IMR-90 (cell line): Measurements from ENCODE around the gene PTPN3. TPM values are rescaled to one million over a fixed set of nuclear protein-coding genes. Genes with fewer than 3 reads are reported as not detected.

Experiments
- ATAC-seq: fragments of 200-7000 bp; cut with Tn5 transposase; 2 replicates; pipeline ENCODE4 v1.9.1; 2020; ENCODE audit warnings: low read depth, mild to moderate bottlenecking, moderate library complexity
- BruUV-seq: library from RNA; stranded (reverse); fragments of 400-500 nt; replicated peaks from 2 replicates; lab custom pipeline; 2021; lab: Mats Ljungman, UMichigan
- CTCF ChIA-PET: fragments of 300-600 bp; formaldehyde crosslinking; extraction: SDS; loops from one replicate; lab custom pipeline; 2021; ENCODE audit warnings: antibody characterized with exemption; lab: Yijun Ruan, JAX
- POLR2A ChIA-PET: fragments of 300-600 bp; sonication (Branson Sonifier 250); formaldehyde crosslinking; loops from one replicate; lab custom pipeline; 2022; ENCODE audit warnings: antibody characterized with exemption; ENCODE audit not compliant: unreplicated experiment; lab: Charles Lee
- DNase-seq: peaks from one replicate; pipeline ENCODE4 v3.0.0; 2013
- H2AFZ ChIP-seq: replicated peaks from 2 replicates; pipeline ENCODE3; 2013; ENCODE audit warnings: low read length, mild to moderate bottlenecking; ENCODE audit not compliant: poor library complexity
- H2AK5ac ChIP-seq: 2 replicates; pipeline ENCODE4 v1.6.1; 2013; ENCODE audit warnings: low read depth, low read length, inconsistent platforms
- H2AK9ac ChIP-seq: replicated peaks from 2 replicates; pipeline ENCODE3; 2013; ENCODE audit warnings: mild to moderate bottlenecking, low read depth, low read length, moderate library complexity; ENCODE audit not compliant: poor library complexity
- H2BK120ac ChIP-seq: 2 replicates; pipeline ENCODE4 v1.6.1; 2013; ENCODE audit warnings: low read depth, low read length, inconsistent platforms
- H2BK15ac ChIP-seq: 3 replicates; pipeline ENCODE4 v1.6.1; 2013; ENCODE audit warnings: low read depth, low read length, inconsistent platforms
- H2BK20ac ChIP-seq: 2 replicates; pipeline ENCODE4 v1.6.1; 2013; ENCODE audit warnings: low read depth, mild to moderate bottlenecking, inconsistent platforms, low read length, moderate library complexity
- H2BK5ac ChIP-seq: 2 replicates; pipeline ENCODE4 v1.6.1; 2013; ENCODE audit warnings: mild to moderate bottlenecking, low read depth, low read length, inconsistent platforms; ENCODE audit not compliant: poor library complexity, severe bottlenecking
- H3K14ac ChIP-seq: replicated peaks from 2 replicates; pipeline ENCODE4 v1.6.1; 2013; ENCODE audit warnings: low read depth, low read length, inconsistent platforms
- H3K18ac ChIP-seq: 2 replicates; pipeline ENCODE4 v1.6.1; 2013; ENCODE audit warnings: low read depth, low read length, control low read depth
- H3K23ac ChIP-seq: 2 replicates; pipeline ENCODE4 v1.6.1; 2013; ENCODE audit warnings: low read depth, low read length, inconsistent platforms
- H3K27ac ChIP-seq: 2 replicates; pipeline ENCODE4 v1.5.1; 2013; ENCODE audit warnings: mild to moderate bottlenecking, control low read depth, low read length; ENCODE audit not compliant: insufficient read depth
- H3K27me3 ChIP-seq: 2 replicates; pipeline ENCODE4 v1.6.1; 2013; ENCODE audit warnings: low read length; ENCODE audit not compliant: control insufficient read depth, insufficient read depth
- H3K36me3 ChIP-seq: 2 replicates; pipeline ENCODE4 v1.6.1; 2013; ENCODE audit warnings: low read length, mixed read lengths; ENCODE audit not compliant: control insufficient read depth, insufficient read depth
- H3K4ac ChIP-seq: 2 replicates; pipeline ENCODE4 v1.6.1; 2013; ENCODE audit warnings: low read depth, low read length, inconsistent platforms
- H3K4me1 ChIP-seq: 2 replicates; pipeline ENCODE4 v1.6.1; 2013; ENCODE audit warnings: low read length, mixed read lengths; ENCODE audit not compliant: control insufficient read depth, insufficient read depth
- H3K4me2 ChIP-seq: 2 replicates; pipeline ENCODE4 v1.6.1; 2013; ENCODE audit warnings: low read depth, mild to moderate bottlenecking, control low read depth, low read length, moderate library complexity
- H3K4me3 ChIP-seq: 2 replicates; pipeline ENCODE4 v1.5.1; 2013; ENCODE audit warnings: low read depth, mild to moderate bottlenecking, control low read depth, low read length, moderate library complexity; ENCODE audit not compliant: insufficient read depth
- H3K56ac ChIP-seq: 2 replicates; pipeline ENCODE4 v1.6.1; 2013; ENCODE audit warnings: low read length, inconsistent platforms; ENCODE audit not compliant: insufficient read depth; ENCODE audit errors: extremely low read depth
- H3K79me1 ChIP-seq, 2 experiments: 2 replicates each; pipeline ENCODE4 v1.6.1; 2013; ENCODE audit warnings: low read length in 2 of 2, inconsistent platforms in 1 of 2, low read depth in 1 of 2
- H3K9ac ChIP-seq: 2 replicates; pipeline ENCODE4 v1.6.1; 2013; ENCODE audit warnings: low read depth, low read length, control low read depth
- H3K9me1 ChIP-seq: 2 replicates; pipeline ENCODE4 v1.6.1; 2013; ENCODE audit warnings: low read length, inconsistent platforms; ENCODE audit not compliant: insufficient read depth
- H3K9me3 ChIP-seq: 2 replicates; pipeline ENCODE4 v1.6.1; 2013; ENCODE audit warnings: low read length; ENCODE audit not compliant: control insufficient read depth, insufficient read depth
- H4K20me1 ChIP-seq: 2 replicates; pipeline ENCODE4 v1.6.1; 2013; ENCODE audit warnings: low read length, inconsistent platforms; ENCODE audit not compliant: insufficient read depth
- H4K5ac ChIP-seq: 2 replicates; pipeline ENCODE4 v1.6.1; 2013; ENCODE audit warnings: mild to moderate bottlenecking, low read depth, low read length, control low read depth
- H4K8ac ChIP-seq, 2 experiments: 2 replicates each; pipeline ENCODE4 v1.6.1; 2013; ENCODE audit warnings: low read depth in 2 of 2, low read length in 2 of 2, control low read depth in 1 of 2, inconsistent platforms in 1 of 2
- H4K91ac ChIP-seq: 2 replicates; pipeline ENCODE4 v1.6.1; 2013; ENCODE audit warnings: low read depth, low read length, inconsistent platforms; ENCODE audit not compliant: insufficient read depth
- SMC3 ChIP-seq: fragments of 150-350 bp; IDR thresholded peaks from 2 replicates; pipeline ENCODE4 v1.6.1; 2016; ENCODE audit warnings: low read depth, mild to moderate bottlenecking, antibody characterized with exemption, low read length, moderate library complexity
- WGBS, 2 experiments: methylation state at CpG; one replicate each; pipeline versions ENCODE4 v1.1.5 to v1.1.7; 2013; ENCODE audit warnings: missing lambda C conversion rate in 2 of 2; ENCODE audit not compliant: insufficient read length in 1 of 2; ENCODE audit errors: extremely low coverage in 2 of 2; 5-methylcytosine and 5-hydroxymethylcytosine counted together
- dilution Hi-C: fragments of 300-500 bp; cut with HindIII; formaldehyde crosslinking; loops from one replicate; pipeline ENCODE4 v1.14.3; 2018; ENCODE audit warnings: low sequenced_read_pairs; ENCODE audit not compliant: unreplicated experiment
- in situ Hi-C: fragments of 300-500 bp; cut with MboI; formaldehyde crosslinking; loops from 3 replicates; pipeline ENCODE4 v1.14.3; 2019; ENCODE audit warnings: low sequenced_read_pairs, inconsistent platforms, mixed read lengths
- intact Hi-C: fragments of 100-400 bp; cut with micrococcal nuclease; formaldehyde crosslinking; loops from 2 replicates; pipeline ENCODE4 v1.10.0; 2022
- polyA plus RNA-seq, 3 experiments: library from polyadenylated mRNA; depleted of rRNA; stranded (reverse); fragments of >200 nt; gene quantifications; 2 replicates each; pipeline ENCODE4 v1.2.3, GENCODE V29; 2012; ENCODE audit warnings: low replicate concordance in 1 of 3
- total RNA-seq: library from RNA; depleted of rRNA; stranded (reverse); fragments of >200 nt; gene quantifications from 2 replicates; pipeline ENCODE4 v1.2.3, GENCODE V29; 2012

The PTPN3 gene
- total and polyA plus RNA-seq, 2 of the 4 experiments (the other 2 are of a cell fraction): 0.72 to 0.89 TPM

- TF ChIP-seq SMC3: no peak
- Histone ChIP-seq H2BK15ac (no peak overlapping the region), H2AK9ac (no peak overlapping the region), H3K4ac (no peak overlapping the region), H3K9me1 (no peaks in the 10 kb centered on the region), H4K91ac (no peak overlapping the region), H3K4me1 (no peaks in the 10 kb centered on the region), H3K27ac (no peak overlapping the region), H3K36me3 (no peaks in the 10 kb centered on the region; the same call in 1 of the 2 replicates), H3K27me3 (no peaks in the 10 kb centered on the region), H2BK5ac (no peak overlapping the region), H3K79me1 (no peaks in the 10 kb centered on the region), H3K9ac (no peak overlapping the region), H3K14ac (no peak overlapping the region), H3K9me3 (no peaks in the 10 kb centered on the region), H3K56ac (no peak overlapping the region), H4K8ac (no peak overlapping the region), H3K4me3 (no peak overlapping the region), H4K5ac (no peak overlapping the region), H2AK5ac (no peak overlapping the region), H2AFZ (no peak overlapping the region), H3K4me2 (no peak overlapping the region), H3K18ac (no peak overlapping the region), H2BK120ac (no peak overlapping the region), H2BK20ac (no peak overlapping the region), H4K20me1 (no peaks in the 10 kb centered on the region), H3K23ac (no peak overlapping the region)
- CTCF ChIA-PET: interaction anchor here (0.8 kb wide), 2 partner anchors 14 to 293 kb away, joined by 3 read pairs; no protein-coding TSS in a partner anchor
- ATAC-seq (no peak), DNase-seq (no peak)
- in situ Hi-C loops (no loop called here), dilution Hi-C loops (no loop called here), intact Hi-C loops (no loop called here)
- BruUV-seq: no TSS peak
- WGBS, 2 experiments: 62% methylated on average over 4 of the region's 12 CpGs; no CpG with 5 or more reads in 1 of the 2 experiments
- POLR2A ChIA-PET: no interaction called here
These were observed 88.2 kb downstream of the PTPN3 start for GRCh38 chr9:109409773-109410397.
